OCI-LY1 (cell line): ENCODE measurements around the gene CNTN6.

Source experiments
- H2AFZ ChIP-seq: fragments of 200-600 bp; sonication (generic), shearing (Covaris generic); 2 replicates; pipeline ENCODE4 v1.6.0; 2014; ENCODE audit warnings: antibody characterized with exemption, mild to moderate bottlenecking, low read length
- H3F3A ChIP-seq: fragments of 200-600 bp; sonication (generic), shearing (Covaris generic); 2 replicates; pipeline ENCODE4 v1.6.0; 2014; ENCODE audit warnings: mild to moderate bottlenecking, antibody characterized with exemption, low read length, moderate library complexity; ENCODE audit not compliant: insufficient read depth
- H3K27ac ChIP-seq: fragments of 200-600 bp; sonication (generic); 2 replicates; pipeline ENCODE4 v1.5.1; 2014; ENCODE audit warnings: low read length, mixed run types, mild to moderate bottlenecking, low read depth; ENCODE audit not compliant: poor library complexity, severe bottlenecking
- H3K27me3 ChIP-seq: fragments of 200-600 bp; sonication (generic); 2 replicates; pipeline ENCODE4 v1.6.0; 2014; ENCODE audit warnings: antibody characterized with exemption, mild to moderate bottlenecking, low read length, moderate library complexity; ENCODE audit not compliant: insufficient read depth
- H3K36me3 ChIP-seq: fragments of 200-600 bp; sonication (generic); 2 replicates; pipeline ENCODE4 v1.6.1; 2014; ENCODE audit warnings: mild to moderate bottlenecking, antibody characterized with exemption, low read length, moderate library complexity, mixed read lengths; ENCODE audit not compliant: insufficient read depth
- H3K4me1 ChIP-seq: fragments of 200-600 bp; sonication (generic); 2 replicates; pipeline ENCODE4 v1.5.1; 2014; ENCODE audit warnings: mild to moderate bottlenecking, low read length, moderate library complexity; ENCODE audit not compliant: insufficient read depth, severe bottlenecking
- H3K4me2 ChIP-seq: fragments of 200-600 bp; sonication (generic), shearing (Covaris generic); 2 replicates; pipeline ENCODE4 v1.6.1; 2014; ENCODE audit warnings: low read length
- H3K4me3 ChIP-seq: fragments of 200-600 bp; sonication (generic); 2 replicates; pipeline ENCODE4 v1.5.1; 2014; ENCODE audit warnings: low read length, low read depth, mild to moderate bottlenecking, mixed read lengths; ENCODE audit not compliant: poor library complexity, severe bottlenecking
- H3K79me2 ChIP-seq: fragments of 200-600 bp; shearing (Covaris generic); 2 replicates; pipeline ENCODE4 v1.6.1; 2016; ENCODE audit warnings: mixed run types, low read length, mixed read lengths; ENCODE audit not compliant: insufficient read depth
- H3K9ac ChIP-seq: fragments of 200-600 bp; sonication (generic), shearing (Covaris generic); 2 replicates; pipeline ENCODE4 v1.6.1; 2014; ENCODE audit warnings: mild to moderate bottlenecking, low read length, mixed read lengths
- H3K9me2 ChIP-seq: fragments of 200-600 bp; sonication (generic), shearing (Covaris generic); 2 replicates; pipeline ENCODE4 v1.6.1; 2014; ENCODE audit warnings: low read depth, mild to moderate bottlenecking, low read length, mixed read lengths
- H3K9me3 ChIP-seq: fragments of 200-600 bp; shearing (Covaris generic); 2 replicates; pipeline ENCODE4 v1.6.1; 2014; ENCODE audit warnings: low read length, mixed read lengths
- H4K20me1 ChIP-seq: fragments of 200-600 bp; sonication (generic), shearing (Covaris generic); 2 replicates; pipeline ENCODE4 v1.6.0; 2016; ENCODE audit warnings: mild to moderate bottlenecking, low read length; ENCODE audit not compliant: insufficient read depth
- EZH2 ChIP-seq: fragments of 200-600 bp; sonication (generic), shearing (Covaris generic); IDR thresholded peaks from 2 replicates; pipeline ENCODE4 v1.8.0; 2017; ENCODE audit warnings: borderline replicate concordance, mixed run types, mild to moderate bottlenecking, antibody characterized with exemption, low read length, moderate library complexity, mixed read lengths
- TF ChIP-seq, protein P1 (sequence below): fragments of 200-600 bp; sonication (generic), shearing (Covaris generic); IDR thresholded peaks from 2 replicates; pipeline ENCODE4 v1.5.1; 2017; ENCODE audit warnings: mild to moderate bottlenecking, antibody characterized with exemption, low read length, moderate library complexity, mixed read lengths

Gene CNTN6

DNA sequence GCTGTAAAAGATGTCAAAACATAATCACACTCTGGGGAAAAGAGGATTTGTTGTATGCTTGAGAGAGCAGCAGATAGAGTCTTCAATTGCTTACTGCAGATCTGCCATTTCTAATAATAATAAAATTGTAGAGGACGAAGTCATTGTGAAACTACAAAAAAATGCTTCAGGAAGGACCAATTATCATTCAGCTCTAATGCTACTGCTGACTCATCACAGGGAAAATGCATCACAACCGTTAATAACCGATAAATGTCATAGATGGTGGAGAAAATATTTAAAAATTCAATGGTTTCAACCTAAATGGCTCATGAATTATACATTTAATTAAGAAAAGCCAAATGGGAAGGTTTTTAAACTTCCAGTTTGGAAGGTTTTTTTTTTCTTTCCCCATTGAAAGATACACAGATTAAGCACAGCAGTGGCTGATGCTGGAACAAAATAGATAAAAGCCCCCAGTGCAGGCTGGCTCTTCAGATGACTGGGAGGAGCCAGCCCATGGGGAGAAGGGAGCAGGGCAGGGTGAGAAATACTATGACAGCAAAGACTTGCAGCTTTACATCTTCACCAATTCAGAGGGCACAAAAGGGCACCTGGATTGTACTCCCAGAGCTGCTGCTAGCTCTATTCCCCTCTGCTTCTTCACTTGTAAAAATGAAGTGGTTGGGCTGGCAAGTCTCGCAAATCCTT, 196.1 kb downstream of the CNTN6 start:
- Histone ChIP-seq H3K9me2 (no peaks in the 10 kb centered on the region), H3F3A (no peaks in the 10 kb centered on the region), H3K4me3 (no peak overlapping the region), H3K36me3 (no peaks in the 10 kb centered on the region), H3K9me3 (no peaks in the 10 kb centered on the region), H3K4me1 (no peaks in the 10 kb centered on the region), H3K4me2 (no peak overlapping the region), H3K27me3 (no peaks in the 10 kb centered on the region), H4K20me1 (no peaks in the 10 kb centered on the region), H3K79me2 (no peaks in the 10 kb centered on the region), H3K9ac (no peak overlapping the region), H2AFZ (no peak overlapping the region; the same call in 1 of the 2 replicates), H3K27ac (no peak overlapping the region)
- no peak for TF ChIP-seq EZH2
- TF ChIP-seq, protein P1, sequence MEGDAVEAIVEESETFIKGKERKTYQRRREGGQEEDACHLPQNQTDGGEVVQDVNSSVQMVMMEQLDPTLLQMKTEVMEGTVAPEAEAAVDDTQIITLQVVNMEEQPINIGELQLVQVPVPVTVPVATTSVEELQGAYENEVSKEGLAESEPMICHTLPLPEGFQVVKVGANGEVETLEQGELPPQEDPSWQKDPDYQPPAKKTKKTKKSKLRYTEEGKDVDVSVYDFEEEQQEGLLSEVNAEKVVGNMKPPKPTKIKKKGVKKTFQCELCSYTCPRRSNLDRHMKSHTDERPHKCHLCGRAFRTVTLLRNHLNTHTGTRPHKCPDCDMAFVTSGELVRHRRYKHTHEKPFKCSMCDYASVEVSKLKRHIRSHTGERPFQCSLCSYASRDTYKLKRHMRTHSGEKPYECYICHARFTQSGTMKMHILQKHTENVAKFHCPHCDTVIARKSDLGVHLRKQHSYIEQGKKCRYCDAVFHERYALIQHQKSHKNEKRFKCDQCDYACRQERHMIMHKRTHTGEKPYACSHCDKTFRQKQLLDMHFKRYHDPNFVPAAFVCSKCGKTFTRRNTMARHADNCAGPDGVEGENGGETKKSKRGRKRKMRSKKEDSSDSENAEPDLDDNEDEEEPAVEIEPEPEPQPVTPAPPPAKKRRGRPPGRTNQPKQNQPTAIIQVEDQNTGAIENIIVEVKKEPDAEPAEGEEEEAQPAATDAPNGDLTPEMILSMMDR, result no peak

DNA sequence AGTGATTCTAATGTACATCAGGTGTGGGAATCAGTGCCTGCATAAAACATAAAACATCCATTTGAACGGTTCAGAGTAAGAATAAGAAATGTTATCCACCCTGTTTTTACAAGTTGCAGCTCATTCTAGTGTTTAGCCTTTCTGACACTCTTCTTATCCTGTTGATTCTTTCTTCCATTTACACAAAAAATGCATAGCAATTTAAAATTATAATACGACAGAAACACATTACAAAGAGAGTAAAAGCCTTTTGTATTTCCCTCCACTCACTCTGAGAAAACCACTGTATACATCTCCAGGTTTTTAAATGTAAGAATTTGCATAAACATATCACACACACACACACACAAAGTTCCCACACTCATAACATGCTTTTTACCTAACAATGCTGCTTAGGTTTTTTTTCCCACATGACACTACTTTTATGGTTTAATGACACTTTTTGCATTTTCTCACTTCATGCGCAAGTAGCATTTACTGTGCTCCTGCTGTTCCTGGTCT, 199.8 kb downstream of the CNTN6 start:
- no peaks in the 10 kb centered on the region for H4K20me1 ChIP-seq
- no peaks in the 10 kb centered on the region for H3K36me3 ChIP-seq
- no peak overlapping the region for H3K27ac ChIP-seq
- no peak overlapping the region for H3K9ac ChIP-seq
- H3K9me3 ChIP-seq, result no peaks in the 10 kb centered on the region
- H3K79me2 ChIP-seq, result no peaks in the 10 kb centered on the region
- H3K27me3 ChIP-seq, result no peaks in the 10 kb centered on the region
- no peaks in the 10 kb centered on the region for H3F3A ChIP-seq
- no peaks in the 10 kb centered on the region for H3K4me1 ChIP-seq
- H3K9me2 ChIP-seq, result no peaks in the 10 kb centered on the region
- no peak for TF ChIP-seq EZH2
- TF ChIP-seq, protein P1, result no peak
- no peak overlapping the region for H2AFZ ChIP-seq
- H3K4me3 ChIP-seq, result no peak overlapping the region
- H3K4me2 ChIP-seq, result no peak overlapping the region

DNA sequence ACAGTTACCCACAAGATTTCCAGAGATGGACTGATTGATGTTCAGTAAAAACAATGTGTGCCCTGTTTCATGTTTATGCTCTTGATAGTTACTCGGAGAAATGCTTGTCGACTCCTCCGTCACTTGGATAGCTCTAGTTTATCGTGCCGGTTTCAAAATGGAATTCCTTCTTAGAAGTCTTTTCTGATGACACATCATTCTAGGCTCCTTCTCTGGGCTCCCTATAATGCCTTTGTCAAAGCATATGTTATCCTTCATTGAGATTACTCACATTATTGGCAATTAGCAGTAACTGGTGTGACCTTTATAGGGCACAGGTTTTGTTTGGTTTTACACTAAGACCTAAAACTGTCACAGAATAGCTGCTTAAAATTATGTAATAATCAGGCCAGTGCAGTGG, 201.8 kb downstream of the CNTN6 start:
- Histone ChIP-seq H3K4me1 (no peaks in the 10 kb centered on the region), H3K4me2 (no peak overlapping the region), H2AFZ (no peak overlapping the region), H4K20me1 (no peaks in the 10 kb centered on the region), H3K9ac (no peak overlapping the region), H3K27ac (no peak overlapping the region), H3K4me3 (no peak overlapping the region), H3K79me2 (no peaks in the 10 kb centered on the region), H3K9me2 (no peaks in the 10 kb centered on the region), H3F3A (no peaks in the 10 kb centered on the region), H3K36me3 (no peaks in the 10 kb centered on the region), H3K9me3 (no peaks in the 10 kb centered on the region), H3K27me3 (no peaks in the 10 kb centered on the region)
- TF ChIP-seq, protein P1, result no peak
- no peak for TF ChIP-seq EZH2
